Stimulated activated CD4-positive, alpha-beta T cell treated with anti-CD3 and anti-CD28 coated beads, Interleukin-12 subunit alpha, Interleukin-12 subunit beta, amount 100 ng/mL, for 4 hours (primary cell): Measurements from ENCODE around the gene TMEM212.

Source experiments
- DNase-seq: peaks from one replicate; pipeline ENCODE4 v3.0.0-alpha.2; 2020

Gene TMEM212

GRCh38 chr3:171862392-171862791 lies 19.2 kb downstream of the TMEM212 start:
- no peak for DNase-seq

GRCh38 chr3:171862993-171863521 lies 19.9 kb downstream of the TMEM212 start:
- DNase-seq: no peak

GRCh38 chr3:171863920-171864319 lies 20.8 kb downstream of the TMEM212 start:
- no peak for DNase-seq

- DNase-seq: no peak
These were observed 22.2 kb downstream of the TMEM212 start for GRCh38 chr3:171865191-171865865.

- no peak for DNase-seq
These were observed 24.8 kb downstream of the TMEM212 start for GRCh38 chr3:171867981-171868380.

GRCh38 chr3:171871392-171872274 lies 28.5 kb downstream of the TMEM212 start:
- no peak for DNase-seq

- no peak for DNase-seq
These were observed 30.4 kb downstream of the TMEM212 start for GRCh38 chr3:171873580-171873979.

GRCh38 chr3:171874251-171874681 lies 31.1 kb downstream of the TMEM212 start:
- DNase-seq: no peak

GRCh38 chr3:171874879-171875278 lies 31.7 kb downstream of the TMEM212 start:
- DNase-seq: no peak

- DNase-seq: no peak
These were observed 32.8 kb downstream of the TMEM212 start for GRCh38 chr3:171875923-171876412.

GRCh38 chr3:171876680-171877147 lies 33.6 kb downstream of the TMEM212 start:
- no peak for DNase-seq

- no peak for DNase-seq
These were observed 35.5 kb downstream of the TMEM212 start for GRCh38 chr3:171878461-171879225.

GRCh38 chr3:171879472-171879871 lies 36.3 kb downstream of the TMEM212 start:
- no peak for DNase-seq

GRCh38 chr3:171880101-171880870 lies 37.1 kb downstream of the TMEM212 start:
- DNase-seq: no peak

- DNase-seq: no peak
These were observed 38.1 kb downstream of the TMEM212 start for GRCh38 chr3:171881251-171881650.

GRCh38 chr3:171883257-171883892 lies 40.2 kb downstream of the TMEM212 start:
- DNase-seq: no peak

- DNase-seq: no peak
These were observed 40.7 kb downstream of the TMEM212 start for GRCh38 chr3:171883893-171884279.

GRCh38 chr3:171888466-171888865 lies 45.3 kb downstream of the TMEM212 start:
- no peak for DNase-seq

- no peak for DNase-seq
These were observed 47.2 kb downstream of the TMEM212 start for GRCh38 chr3:171890398-171890797.

GRCh38 chr3:171892457-171892856 lies 49.3 kb downstream of the TMEM212 start:
- DNase-seq: no peak

- no peak for DNase-seq
These were observed 52.1 kb downstream of the TMEM212 start for GRCh38 chr3:171895291-171895690.

- no peak for DNase-seq
These were observed 52.8 kb downstream of the TMEM212 start for GRCh38 chr3:171895900-171896299.
